HG03135 (cell line): ENCODE results near the gene FAHD2A.
"Not testable (repeated sequence)": the region's sequence is repeated elsewhere in the genome, so short reads cannot be mapped to it uniquely, and the experiment has no call there.

Experiments used
- ATAC-seq: cut with Tn5 transposase; IDR thresholded peaks from one replicate; pipeline ENCODE4 v1.9.1; 2021; ENCODE audit warnings: mild to moderate bottlenecking, moderate library complexity; ENCODE audit not compliant: unreplicated experiment

FAHD2A gene

GRCh38 chr2:95433373-95433772 is 30.9 kb downstream of the FAHD2A start:
- not testable (repeated sequence) for ATAC-seq

- not testable (repeated sequence) for ATAC-seq
These were observed 31.5 kb downstream of the FAHD2A start for GRCh38 chr2:95433973-95434372.

- not testable (repeated sequence) for ATAC-seq
These were observed 32.1 kb downstream of the FAHD2A start for GRCh38 chr2:95434507-95435076.

- not testable (repeated sequence) for ATAC-seq
These were observed 32.8 kb downstream of the FAHD2A start for GRCh38 chr2:95435162-95435871.

- not testable (repeated sequence) for ATAC-seq
These were observed 33.3 kb downstream of the FAHD2A start for GRCh38 chr2:95435872-95436209.

- ATAC-seq: not testable (repeated sequence)
These were observed 40.1 kb downstream of the FAHD2A start for GRCh38 chr2:95442474-95443099.

GRCh38 chr2:95445317-95445716 is 42.8 kb downstream of the FAHD2A start:
- ATAC-seq: not testable (repeated sequence)

- not testable (repeated sequence) for ATAC-seq
These were observed 60.8 kb downstream of the FAHD2A start for GRCh38 chr2:95463292-95463691.
